NCI-H82 treated with DMSO at 0.1 percent for 48 hours (cell line): Measurements from ENCODE around the gene SDCCAG8.
"Not testable (repeated sequence)": the region's sequence is repeated elsewhere in the genome, so short reads cannot be mapped to it uniquely, and the experiment has no call there.

Experiments used
- DNase-seq: peaks from one replicate; lab custom pipeline; 2025; ENCODE audit not compliant: unreplicated experiment; lab: John Stamatoyannopoulos, UW

The SDCCAG8 gene

GRCh38 chr1:243325305-243325890, 69.6 kb downstream of the SDCCAG8 start:
- DNase-seq, result peak; percentile 27

GRCh38 chr1:243332440-243332839, 76.6 kb downstream of the SDCCAG8 start:
- DNase-seq, result no peak

- no peak for DNase-seq
These were observed 79.5 kb downstream of the SDCCAG8 start for GRCh38 chr1:243335292-243335691.

- DNase-seq, result no peak
These were observed 80.3 kb downstream of the SDCCAG8 start for GRCh38 chr1:243336163-243336562.

- not testable (repeated sequence) for DNase-seq
These were observed 83.0 kb downstream of the SDCCAG8 start for GRCh38 chr1:243338848-243339247.

- DNase-seq, result no peak
These were observed 85.2 kb downstream of the SDCCAG8 start for GRCh38 chr1:243341074-243341473.

- DNase-seq, result peak; percentile 66
These were observed 88.4 kb downstream of the SDCCAG8 start for GRCh38 chr1:243343970-243344937.

- DNase-seq, result no peak
These were observed 89.4 kb downstream of the SDCCAG8 start for GRCh38 chr1:243345205-243345604.

GRCh38 chr1:243346016-243346415, 90.2 kb downstream of the SDCCAG8 start:
- no peak for DNase-seq

GRCh38 chr1:243346468-243346867, 90.6 kb downstream of the SDCCAG8 start:
- no peak for DNase-seq

- no peak for DNase-seq
These were observed 92.5 kb downstream of the SDCCAG8 start for GRCh38 chr1:243348331-243348730.

GRCh38 chr1:243349128-243349527, 93.3 kb downstream of the SDCCAG8 start:
- DNase-seq, result no peak

- no peak for DNase-seq
These were observed 95.5 kb downstream of the SDCCAG8 start for GRCh38 chr1:243351337-243351736.

- DNase-seq, result peak; percentile 14
These were observed 98.8 kb downstream of the SDCCAG8 start for GRCh38 chr1:243354511-243355153.

- DNase-seq, result no peak
These were observed 108.0 kb downstream of the SDCCAG8 start for GRCh38 chr1:243363832-243364231.

GRCh38 chr1:243364330-243364729, 108.5 kb downstream of the SDCCAG8 start:
- DNase-seq, result no peak

- DNase-seq, result no peak
These were observed 109.0 kb downstream of the SDCCAG8 start for GRCh38 chr1:243364866-243365265.

- no peak for DNase-seq
These were observed 111.5 kb downstream of the SDCCAG8 start for GRCh38 chr1:243367314-243367713.

- no peak for DNase-seq
These were observed 118.6 kb downstream of the SDCCAG8 start for GRCh38 chr1:243374412-243374811.

GRCh38 chr1:243375596-243375995, 119.8 kb downstream of the SDCCAG8 start:
- DNase-seq, result no peak

- no peak for DNase-seq
These were observed 122.8 kb downstream of the SDCCAG8 start for GRCh38 chr1:243378669-243379068.

- DNase-seq, result no peak
These were observed 123.4 kb downstream of the SDCCAG8 start for GRCh38 chr1:243379208-243379607.
